ENCODE results near the gene ANKRD13B. TPM values are rescaled to one million over a fixed set of nuclear protein-coding genes. Genes with fewer than 3 reads are reported as not detected.
"Not testable (repeated sequence)": the region's sequence is repeated elsewhere in the genome, so short reads cannot be mapped to it uniquely, and the experiment has no call there.

Gene ANKRD13B
- total RNA-seq, 2 experiments from 2014 or later: 12.3 to 12.8 TPM

- Mint-ChIP-seq H3K27ac (no peak overlapping the region), H3K36me3 (ENCODE audit: low read depth) (peaks cover 52% of the 10 kb centered on the region)
Measured at GRCh38 chr17:29630630-29631193, 37.8 kb downstream of the ANKRD13B start.

GRCh38 chr17:29633886-29634285, 41.0 kb downstream of the ANKRD13B start:
- POLR2A ChIA-PET: no interaction called here
- H3K9me3 Mint-ChIP-seq: no peaks in the 10 kb centered on the region
- CTCF ChIA-PET: interaction anchor here (0.9 to 4.3 kb wide), 2 partner anchors 16 to 18 kb away, joined by 4 to 24 read pairs; no protein-coding TSS in a partner anchor
- no peak for DNase-seq
- H3K36me3 Mint-ChIP-seq (ENCODE audit: low read depth): peaks cover 57% of the 10 kb centered on the region
- H3K4me1 Mint-ChIP-seq: peaks cover 21% of the 10 kb centered on the region
- no peak overlapping the region for H3K4me3 Mint-ChIP-seq
- H3K27ac Mint-ChIP-seq: peak overlapping the region; percentile 7
- no peaks in the 10 kb centered on the region for H3K27me3 Mint-ChIP-seq

More at GRCh38 chr17:29630630-29631193, 37.8 kb downstream of the ANKRD13B start:
- ChIA-PET CTCF (interaction anchor here (0.6 to 1.9 kb wide), 4 partner anchors 11 to 149 kb away, joined by 3 to 9 read pairs (median 4); no protein-coding TSS in a partner anchor), POLR2A (no interaction called here)
- Mint-ChIP-seq H3K27me3 (no peaks in the 10 kb centered on the region), H3K9me3 (no peaks in the 10 kb centered on the region), H3K4me1 (peaks cover 31% of the 10 kb centered on the region), H3K4me3 (no peak overlapping the region)
- no peak for DNase-seq

GRCh38 chr17:29640413-29640812, 47.5 kb downstream of the ANKRD13B start:
- no peak overlapping the region for H3K4me3 Mint-ChIP-seq
- peaks cover 34% of the 10 kb centered on the region for H3K36me3 Mint-ChIP-seq (ENCODE audit: low read depth)
- H3K9me3 Mint-ChIP-seq: no peaks in the 10 kb centered on the region
- ChIA-PET POLR2A (interaction anchor here (0.7 kb wide), 1 partner anchor 738 kb away, joined by 4 read pairs; no protein-coding TSS in a partner anchor), CTCF (interaction anchor here (1.0 to 4.1 kb wide), 8 partner anchors 18 to 150 kb away, joined by 3 to 33 read pairs (median 6); no protein-coding TSS in a partner anchor)
- no peak overlapping the region for H3K27ac Mint-ChIP-seq
- DNase-seq: no peak
- H3K27me3 Mint-ChIP-seq: no peaks in the 10 kb centered on the region
- H3K4me1 Mint-ChIP-seq: peaks cover 19% of the 10 kb centered on the region

- ChIA-PET CTCF (interaction anchor here (0.5 to 4.1 kb wide), 5 partner anchors 16 to 349 kb away, joined by 3 to 33 read pairs (median 7); no protein-coding TSS in a partner anchor), POLR2A (interaction anchor here (0.7 kb wide), 1 partner anchor 737 kb away, joined by 4 read pairs; no protein-coding TSS in a partner anchor)
- Mint-ChIP-seq H3K36me3 (ENCODE audit: low read depth) (peaks cover 34% of the 10 kb centered on the region), H3K27ac (peak overlapping the region; percentile 57), H3K9me3 (no peaks in the 10 kb centered on the region), H3K4me1 (peaks cover 19% of the 10 kb centered on the region), H3K27me3 (no peaks in the 10 kb centered on the region), H3K4me3 (no peak overlapping the region)
- DNase-seq: no peak
Measured at GRCh38 chr17:29640981-29641642, 48.2 kb downstream of the ANKRD13B start.

GRCh38 chr17:29642171-29642611, 49.3 kb downstream of the ANKRD13B start:
- H3K9me3 Mint-ChIP-seq: no peaks in the 10 kb centered on the region
- no peak overlapping the region for H3K4me3 Mint-ChIP-seq
- POLR2A ChIA-PET: no interaction called here
- peaks cover 19% of the 10 kb centered on the region for H3K4me1 Mint-ChIP-seq
- peak overlapping the region; percentile 7 for H3K27ac Mint-ChIP-seq
- no peaks in the 10 kb centered on the region for H3K27me3 Mint-ChIP-seq
- DNase-seq: no peak
- H3K36me3 Mint-ChIP-seq (ENCODE audit: low read depth): peaks cover 26% of the 10 kb centered on the region
- CTCF ChIA-PET: interaction anchor here (1.0 to 3.2 kb wide), 5 partner anchors 15 to 138 kb away, joined by 3 to 11 read pairs (median 3); no protein-coding TSS in a partner anchor

- Mint-ChIP-seq H3K36me3 (ENCODE audit: low read depth) (peaks cover 36% of the 10 kb centered on the region), H3K27ac (no peak overlapping the region), H3K4me1 (peaks cover 18% of the 10 kb centered on the region), H3K4me3 (no peak overlapping the region), H3K9me3 (no peaks in the 10 kb centered on the region), H3K27me3 (no peaks in the 10 kb centered on the region)
- no peak for DNase-seq
- CTCF ChIA-PET: interaction anchor here (1.3 to 3.2 kb wide), 4 partner anchors 11 to 288 kb away, joined by 3 to 11 read pairs (median 4); no protein-coding TSS in a partner anchor
- POLR2A ChIA-PET: no interaction called here
Measured at GRCh38 chr17:29643817-29644160, 50.9 kb downstream of the ANKRD13B start.

GRCh38 chr17:29645515-29646051, 52.7 kb downstream of the ANKRD13B start:
- ChIA-PET POLR2A (no interaction called here), CTCF (interaction anchor here (0.7 to 1.2 kb wide), 2 partner anchors 28 kb away, joined by 3 read pairs; no protein-coding TSS in a partner anchor)
- no peak overlapping the region for H3K27ac Mint-ChIP-seq
- no peak for DNase-seq
- no peaks in the 10 kb centered on the region for H3K27me3 Mint-ChIP-seq
- H3K4me3 Mint-ChIP-seq: no peak overlapping the region
- H3K36me3 Mint-ChIP-seq (ENCODE audit: low read depth): peaks cover 40% of the 10 kb centered on the region
- peaks cover 4% of the 10 kb centered on the region for H3K4me1 Mint-ChIP-seq
- H3K9me3 Mint-ChIP-seq: no peaks in the 10 kb centered on the region

GRCh38 chr17:29648005-29648404, 55.1 kb downstream of the ANKRD13B start:
- H3K36me3 Mint-ChIP-seq (ENCODE audit: low read depth): peaks cover 50% of the 10 kb centered on the region
- no peak overlapping the region for H3K27ac Mint-ChIP-seq
- no peak overlapping the region for H3K4me3 Mint-ChIP-seq
- no peaks in the 10 kb centered on the region for H3K9me3 Mint-ChIP-seq
- ChIA-PET POLR2A (no interaction called here), CTCF (interaction anchor here (0.5 to 2.4 kb wide), 2 partner anchors 31 to 131 kb away, joined by 3 to 6 read pairs; no protein-coding TSS in a partner anchor)
- no peaks in the 10 kb centered on the region for H3K27me3 Mint-ChIP-seq
- no peaks in the 10 kb centered on the region for H3K4me1 Mint-ChIP-seq
- DNase-seq: no peak

GRCh38 chr17:29649359-29649758, 56.4 kb downstream of the ANKRD13B start:
- Mint-ChIP-seq H3K27me3 (no peaks in the 10 kb centered on the region), H3K27ac (no peak overlapping the region), H3K4me3 (no peak overlapping the region), H3K4me1 (no peaks in the 10 kb centered on the region), H3K9me3 (no peaks in the 10 kb centered on the region), H3K36me3 (ENCODE audit: low read depth) (peaks cover 59% of the 10 kb centered on the region)
- no peak for DNase-seq
- ChIA-PET POLR2A (interaction anchor here (0.6 kb wide), 1 partner anchor 1372 kb away, joined by 3 read pairs; no protein-coding TSS in a partner anchor), CTCF (interaction anchor here (1.5 to 2.4 kb wide), 2 partner anchors 10 to 130 kb away, joined by 4 to 6 read pairs; no protein-coding TSS in a partner anchor)

- H3K27ac Mint-ChIP-seq: no peak overlapping the region
- POLR2A ChIA-PET: no interaction called here
Measured at GRCh38 chr17:29650396-29650795, 57.5 kb downstream of the ANKRD13B start.

GRCh38 chr17:29651913-29652312, 59.0 kb downstream of the ANKRD13B start:
- H3K9me3 Mint-ChIP-seq, H3K27ac Mint-ChIP-seq: not testable (repeated sequence)
- POLR2A ChIA-PET: interaction anchor here (0.7 kb wide), 1 partner anchor 9 kb away, joined by 4 read pairs; no protein-coding TSS in a partner anchor

More at GRCh38 chr17:29650396-29650795, 57.5 kb downstream of the ANKRD13B start:
- no peaks in the 10 kb centered on the region for H3K9me3 Mint-ChIP-seq
- no peaks in the 10 kb centered on the region for H3K27me3 Mint-ChIP-seq
- H3K36me3 Mint-ChIP-seq (ENCODE audit: low read depth): peaks cover 52% of the 10 kb centered on the region
- no peaks in the 10 kb centered on the region for H3K4me1 Mint-ChIP-seq
- no peak overlapping the region for H3K4me3 Mint-ChIP-seq
- CTCF ChIA-PET: interaction anchor here (1.5 kb wide), 1 partner anchor 11 kb away, joined by 4 read pairs; no protein-coding TSS in a partner anchor
- no peak for DNase-seq

GRCh38 chr17:29652976-29653375, 60.0 kb downstream of the ANKRD13B start:
- H3K27ac Mint-ChIP-seq: peak overlapping the region; percentile 25
- H3K4me3 Mint-ChIP-seq: no peak overlapping the region
- no peak for DNase-seq
- POLR2A ChIA-PET: interaction anchor here (0.6 kb wide), 1 partner anchor 58 kb away, joined by 3 read pairs; no protein-coding TSS in a partner anchor
- CTCF ChIA-PET: interaction anchor here (0.6 to 1.2 kb wide), 3 partner anchors 35 to 145 kb away, joined by 3 to 6 read pairs (median 5); no protein-coding TSS in a partner anchor
- no peaks in the 10 kb centered on the region for H3K9me3 Mint-ChIP-seq
- H3K27me3 Mint-ChIP-seq: no peaks in the 10 kb centered on the region
- H3K4me1 Mint-ChIP-seq: no peaks in the 10 kb centered on the region
- H3K36me3 Mint-ChIP-seq (ENCODE audit: low read depth): peaks cover 54% of the 10 kb centered on the region

More at GRCh38 chr17:29651913-29652312, 59.0 kb downstream of the ANKRD13B start:
- not testable (repeated sequence) for DNase-seq, H3K4me1 Mint-ChIP-seq, H3K27me3 Mint-ChIP-seq, H3K4me3 Mint-ChIP-seq
- peaks cover 57% of the 10 kb centered on the region for H3K36me3 Mint-ChIP-seq (ENCODE audit: low read depth)
- CTCF ChIA-PET: interaction anchor here (0.7 to 1.2 kb wide), 2 partner anchors 13 to 34 kb away, joined by 3 to 5 read pairs; no protein-coding TSS in a partner anchor

Data from activated CD4-positive, alpha-beta T cell treated with anti-CD3 and anti-CD28 coated beads, Interleukin-2, amount 10 ng/mL, durations not matched to agents 7 days and 5 days (primary cell).